Measurements from ENCODE around the gene ATP6V0D1. TPM values are rescaled to one million over a fixed set of nuclear protein-coding genes. Genes with fewer than 3 reads are reported as not detected.
"Not testable (repeated sequence)": the region's sequence is repeated elsewhere in the genome, so short reads cannot be mapped to it uniquely, and the experiment has no call there.

ATP6V0D1 gene
- total and polyA plus RNA-seq, 7 donors, result 60.2 to 104 (median 85.3) TPM

DNA sequence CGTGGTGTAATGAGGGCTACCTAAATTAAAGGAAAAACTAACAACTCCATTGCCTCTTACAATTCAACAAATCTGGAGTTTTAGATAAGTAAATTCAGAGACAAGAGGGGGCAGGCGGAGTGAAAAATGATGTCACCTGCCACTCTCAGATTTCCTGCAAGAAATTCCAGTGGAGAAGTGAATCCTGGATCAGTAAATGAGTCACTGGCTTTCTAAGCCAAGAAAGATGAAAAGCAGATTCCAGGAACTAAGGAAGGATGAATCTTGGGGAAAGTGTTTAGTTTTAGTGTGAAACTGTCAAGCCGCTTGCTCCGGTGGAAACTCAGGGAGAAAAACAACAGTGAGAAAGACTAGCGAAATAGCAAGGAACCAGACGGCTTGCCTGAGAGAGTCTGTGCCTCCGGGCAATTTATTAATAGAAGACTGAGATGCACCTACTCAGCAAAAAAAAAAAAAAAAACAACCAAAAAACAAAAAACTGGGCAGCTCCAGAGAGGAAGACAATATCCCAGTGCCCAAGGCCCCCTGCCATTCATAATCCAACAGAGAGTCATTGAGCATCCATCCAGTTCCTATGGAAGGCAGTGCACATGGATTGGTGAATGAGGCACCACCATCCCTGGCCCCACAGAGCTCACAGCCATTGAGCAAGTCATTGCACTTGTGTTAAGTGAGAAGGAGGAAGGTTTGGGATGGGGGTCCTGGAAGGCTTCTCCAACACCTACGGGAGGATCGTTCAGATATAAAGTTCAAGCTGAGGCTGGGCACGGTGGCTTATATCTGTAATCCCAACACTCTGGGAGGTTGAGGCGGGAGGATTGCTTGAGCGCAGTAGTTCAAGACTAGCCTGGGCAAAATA lies 35.6 kb upstream of the ATP6V0D1 start:
- no peaks in the 10 kb centered on the region for H3K27me3 ChIP-seq (ENCODE audit: insufficient read depth in 3 of 3, low read length in 2 of 3)
- DNase-seq (no peak), ATAC-seq (no peak)
- no peaks in the 10 kb centered on the region for H3K36me3 ChIP-seq (ENCODE audit: insufficient read depth in 1 of 2, low read depth in 1 of 2)
- H3K4me1 ChIP-seq, result peaks cover 3% of the 10 kb centered on the region
- TF ChIP-seq, protein P1, sequence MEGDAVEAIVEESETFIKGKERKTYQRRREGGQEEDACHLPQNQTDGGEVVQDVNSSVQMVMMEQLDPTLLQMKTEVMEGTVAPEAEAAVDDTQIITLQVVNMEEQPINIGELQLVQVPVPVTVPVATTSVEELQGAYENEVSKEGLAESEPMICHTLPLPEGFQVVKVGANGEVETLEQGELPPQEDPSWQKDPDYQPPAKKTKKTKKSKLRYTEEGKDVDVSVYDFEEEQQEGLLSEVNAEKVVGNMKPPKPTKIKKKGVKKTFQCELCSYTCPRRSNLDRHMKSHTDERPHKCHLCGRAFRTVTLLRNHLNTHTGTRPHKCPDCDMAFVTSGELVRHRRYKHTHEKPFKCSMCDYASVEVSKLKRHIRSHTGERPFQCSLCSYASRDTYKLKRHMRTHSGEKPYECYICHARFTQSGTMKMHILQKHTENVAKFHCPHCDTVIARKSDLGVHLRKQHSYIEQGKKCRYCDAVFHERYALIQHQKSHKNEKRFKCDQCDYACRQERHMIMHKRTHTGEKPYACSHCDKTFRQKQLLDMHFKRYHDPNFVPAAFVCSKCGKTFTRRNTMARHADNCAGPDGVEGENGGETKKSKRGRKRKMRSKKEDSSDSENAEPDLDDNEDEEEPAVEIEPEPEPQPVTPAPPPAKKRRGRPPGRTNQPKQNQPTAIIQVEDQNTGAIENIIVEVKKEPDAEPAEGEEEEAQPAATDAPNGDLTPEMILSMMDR (IDR thresholded peaks at IDR 0.05), result no peak
- WGBS, 3 donors, result 84 to 90% (median 87%) methylated on average over 12 of the region's 12 CpGs
- no peak overlapping the region for H3K4me3 ChIP-seq
- no peak overlapping the region for H3K27ac ChIP-seq
- intact Hi-C loops (cut with DNase I), result loop anchor here in 1 of 2 donors (2.0 to 5.0 kb wide), 2 partner anchors 34 to 88 kb away; partner anchors contain the start of genes AGRP and ATP6V0D1
- H3K9me3 ChIP-seq, result no peaks in the 10 kb centered on the region

DNA sequence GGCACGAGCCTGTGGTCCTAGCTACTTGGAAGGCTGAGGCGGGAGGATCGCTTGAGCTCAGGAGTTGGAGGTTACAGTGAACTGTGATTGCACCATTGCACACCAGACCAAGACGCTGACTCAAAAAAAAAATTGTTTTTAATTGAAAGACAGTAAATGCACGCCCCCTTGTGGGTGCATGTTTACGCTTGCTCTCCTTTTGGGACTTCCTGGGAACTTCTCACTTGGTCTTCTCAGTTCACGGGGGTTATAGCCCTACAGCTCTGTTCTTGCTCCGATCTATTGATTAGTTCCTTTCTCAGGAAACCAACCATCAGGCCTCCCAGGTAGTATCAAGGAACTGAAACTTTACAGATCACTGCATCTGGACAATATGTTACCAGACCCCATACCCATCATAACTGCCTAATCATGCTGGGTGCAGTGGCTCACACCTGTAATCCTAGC lies 33.4 kb upstream of the ATP6V0D1 start:
- H3K4me1 ChIP-seq, result no peaks in the 10 kb centered on the region
- no peaks in the 10 kb centered on the region for H3K9me3 ChIP-seq
- DNase-seq, result peak; percentile 81 to 87
- WGBS, 3 donors, result 10 to 14% (median 11%) methylated on average over 8 of the region's 8 CpGs
- TF ChIP-seq, protein P1 (IDR thresholded peaks at IDR 0.05), result peak; percentile 63
- intact Hi-C loops (cut with DNase I), result loop anchor here (2.0 to 5.0 kb wide), 2 partner anchors 20 to 87 kb away; no protein-coding TSS in a partner anchor
- ATAC-seq, result peak in 3 of 4 donors; percentile 65 to 81 (median 74)
- H3K4me3 ChIP-seq, result no peak overlapping the region
- no peaks in the 10 kb centered on the region for H3K27me3 ChIP-seq (ENCODE audit: insufficient read depth in 3 of 3, low read length in 2 of 3)
- H3K27ac ChIP-seq, result no peak overlapping the region
- H3K36me3 ChIP-seq (ENCODE audit: insufficient read depth in 1 of 2, low read depth in 1 of 2), result no peaks in the 10 kb centered on the region

DNA sequence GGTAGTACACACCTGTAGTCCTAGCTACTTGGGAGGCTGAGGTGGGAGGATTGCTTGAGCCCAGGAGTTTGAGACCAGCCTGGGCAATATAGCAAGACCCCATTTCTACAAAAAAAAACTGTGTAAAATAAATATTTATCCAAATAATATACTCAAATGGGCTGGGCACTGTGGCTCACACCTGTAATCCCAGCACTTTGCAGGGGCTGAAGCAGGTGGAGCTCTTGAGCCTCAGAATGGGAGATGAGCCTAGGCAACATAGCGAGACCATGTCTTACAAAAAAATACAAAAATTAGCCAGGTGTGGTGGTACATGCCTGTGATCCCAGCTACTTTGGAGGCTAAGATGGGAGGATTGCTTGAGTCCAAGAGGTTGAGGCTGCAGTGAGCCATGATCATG lies 32.9 kb upstream of the ATP6V0D1 start:
- DNase-seq; H3K27me3 ChIP-seq (ENCODE audit: insufficient read depth in 3 of 3, low read length in 2 of 3); H3K4me1 ChIP-seq; H3K27ac ChIP-seq; H3K4me3 ChIP-seq; H3K9me3 ChIP-seq; H3K36me3 ChIP-seq (ENCODE audit: insufficient read depth in 1 of 2, low read depth in 1 of 2); ATAC-seq: not testable (repeated sequence)
- WGBS, 3 donors, result 93 to 100% (median 97%) methylated on average over 1 of the region's 1 CpG
- intact Hi-C loops (cut with DNase I), result loop anchor here (2.0 to 5.0 kb wide), 2 partner anchors 19 to 87 kb away; no protein-coding TSS in a partner anchor

DNA sequence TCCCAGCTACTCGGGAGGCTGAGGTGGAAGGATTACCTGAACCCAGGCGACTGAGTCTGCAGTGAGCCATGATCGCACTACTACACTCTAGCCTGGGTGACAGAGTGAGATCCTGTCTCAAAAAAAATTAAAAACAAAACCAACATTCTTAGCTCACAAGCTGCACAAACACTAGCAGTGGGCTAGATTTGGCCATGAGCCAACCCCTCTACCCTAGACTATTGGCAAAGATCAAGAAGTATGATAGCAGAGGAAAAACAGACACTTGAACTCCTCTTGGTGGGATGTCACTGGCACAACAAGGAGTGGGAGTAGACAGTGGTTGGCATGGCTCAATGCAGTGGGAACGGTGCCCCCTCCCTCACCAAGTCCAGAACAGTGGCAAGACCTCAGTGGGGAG lies 28.1 kb upstream of the ATP6V0D1 start:
- TF ChIP-seq, protein P1 (IDR thresholded peaks at IDR 0.05), result no peak
- WGBS, 3 donors, result 82 to 86% (median 86%) methylated on average over 4 of the region's 4 CpGs
- intact Hi-C loops (cut with DNase I), result no loop called here
- Histone ChIP-seq H3K27ac (no peak overlapping the region), H3K27me3 (ENCODE audit: insufficient read depth in 3 of 3, low read length in 2 of 3) (no peaks in the 10 kb centered on the region), H3K4me3 (no peak overlapping the region), H3K36me3 (ENCODE audit: insufficient read depth in 1 of 2, low read depth in 1 of 2) (no peaks in the 10 kb centered on the region), H3K9me3 (no peaks in the 10 kb centered on the region), H3K4me1 (no peaks in the 10 kb centered on the region)
- ATAC-seq (no peak), DNase-seq (no peak)

DNA sequence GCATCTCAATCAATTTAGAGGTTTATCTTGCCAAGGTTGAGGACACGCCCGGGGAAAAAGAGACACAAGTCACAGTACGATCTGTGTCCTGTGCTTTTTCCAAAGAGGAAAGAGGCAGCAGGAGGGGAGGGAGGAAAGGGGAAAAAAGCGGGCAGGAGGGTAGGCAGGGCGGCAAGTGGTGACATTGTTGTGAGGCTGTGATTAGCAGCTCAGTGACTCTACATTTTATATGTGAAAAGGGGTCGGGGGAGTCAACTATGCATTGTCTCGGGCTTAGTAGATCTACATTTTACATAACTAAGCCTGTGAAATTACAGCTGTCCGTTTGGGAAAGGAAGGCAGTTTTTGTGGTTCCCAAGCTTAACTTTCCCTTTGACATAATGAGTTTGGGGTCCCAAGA lies 25.5 kb upstream of the ATP6V0D1 start:
- no peak overlapping the region for H3K4me3 ChIP-seq
- H3K27me3 ChIP-seq (ENCODE audit: insufficient read depth in 3 of 3, low read length in 2 of 3), result no peaks in the 10 kb centered on the region
- 53 to 64% (median 60%) methylated on average over 8 of the region's 8 CpGs for WGBS, 3 donors
- no peak overlapping the region for H3K27ac ChIP-seq
- TF ChIP-seq, protein P1 (IDR thresholded peaks at IDR 0.05), result no peak
- no peaks in the 10 kb centered on the region for H3K4me1 ChIP-seq
- DNase-seq (no peak), ATAC-seq (no peak)
- intact Hi-C loops (cut with DNase I), result no loop called here
- H3K36me3 ChIP-seq (ENCODE audit: insufficient read depth in 1 of 2, low read depth in 1 of 2), result no peaks in the 10 kb centered on the region
- H3K9me3 ChIP-seq, result no peaks in the 10 kb centered on the region

Data from psoas muscle (tissue), 8 donors.